CMK (cell line): ENCODE results near the gene SRPRB.

Source experiments
- DNase-seq: peaks from one replicate; pipeline ENCODE4 v3.0.0-alpha.2; 2010; ENCODE audit warnings: low read depth

SRPRB gene

DNA sequence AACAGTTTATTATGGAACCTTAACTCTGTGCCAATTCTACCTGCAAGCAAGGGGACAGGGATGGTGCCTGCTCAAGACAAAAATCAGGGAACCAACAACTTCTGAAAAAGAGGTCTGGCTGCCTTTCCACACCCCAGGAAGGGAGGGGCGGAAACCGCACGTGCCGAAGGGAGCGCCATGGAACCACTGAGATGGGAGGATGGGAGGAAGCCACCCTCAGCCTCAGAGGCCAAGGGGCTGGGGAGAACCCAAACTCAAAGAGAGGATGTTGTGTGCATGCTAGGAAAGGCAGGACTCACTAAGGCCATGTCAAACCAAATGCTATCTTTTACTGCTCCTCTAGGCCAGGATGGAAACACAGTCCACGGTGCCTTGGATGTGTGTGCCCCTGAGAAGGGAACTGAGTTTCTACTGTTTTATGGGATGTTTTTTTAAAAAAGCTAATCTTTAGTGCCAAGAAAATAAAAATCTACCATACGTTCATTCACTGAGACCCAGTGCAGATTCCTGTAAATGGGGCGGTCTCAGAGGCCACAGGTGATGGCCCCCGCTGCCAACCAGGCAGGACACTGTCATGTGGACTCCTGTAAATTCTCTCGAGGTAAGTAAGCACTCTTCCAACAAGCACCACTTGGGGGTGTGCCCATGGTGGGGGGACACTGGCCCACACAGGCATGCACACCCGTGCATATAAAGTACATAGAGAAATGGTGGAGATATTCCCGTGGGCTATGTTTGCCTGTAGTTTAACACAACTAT lies 20.5 kb downstream of the SRPRB start:
- no peak for DNase-seq

DNA sequence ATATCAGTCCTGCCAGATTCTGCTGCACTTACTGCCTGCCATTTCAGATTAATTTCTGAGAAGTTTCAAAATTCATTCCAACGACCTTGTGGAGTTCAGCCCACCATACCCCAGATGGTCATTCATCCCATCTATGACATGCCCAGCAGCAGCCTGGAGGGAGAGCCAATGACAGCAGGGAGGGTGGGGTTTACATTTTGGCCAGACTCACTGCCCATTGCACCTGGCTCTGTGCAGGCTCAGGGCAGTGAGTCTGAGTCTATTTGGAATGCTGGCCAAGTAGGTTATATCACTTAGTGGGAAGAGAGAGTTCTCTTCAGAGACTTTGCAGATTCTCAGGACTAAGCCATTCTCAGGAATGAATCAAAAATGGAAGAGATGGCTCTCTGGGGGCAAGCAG lies 21.5 kb downstream of the SRPRB start:
- no peak for DNase-seq

DNA sequence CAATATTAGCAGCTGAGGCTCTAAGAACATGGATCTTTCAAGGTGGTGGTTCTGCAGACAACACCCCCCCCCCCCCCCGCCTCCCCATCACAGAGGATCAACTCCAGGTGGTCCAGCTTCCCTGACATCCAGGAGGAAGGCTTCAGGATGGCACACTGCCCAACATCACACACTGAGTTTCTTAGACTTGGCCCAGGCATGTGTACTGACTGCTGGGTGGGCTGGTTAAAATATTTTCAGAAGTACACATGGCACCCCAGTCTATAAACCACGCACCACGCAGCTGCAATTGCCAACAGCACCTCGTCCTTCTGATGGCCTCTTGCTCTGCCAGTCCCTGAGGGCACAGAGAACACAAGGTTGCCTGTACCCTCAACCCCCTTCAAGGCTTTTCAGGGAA lies 22.1 kb downstream of the SRPRB start:
- DNase-seq, result no peak

DNA sequence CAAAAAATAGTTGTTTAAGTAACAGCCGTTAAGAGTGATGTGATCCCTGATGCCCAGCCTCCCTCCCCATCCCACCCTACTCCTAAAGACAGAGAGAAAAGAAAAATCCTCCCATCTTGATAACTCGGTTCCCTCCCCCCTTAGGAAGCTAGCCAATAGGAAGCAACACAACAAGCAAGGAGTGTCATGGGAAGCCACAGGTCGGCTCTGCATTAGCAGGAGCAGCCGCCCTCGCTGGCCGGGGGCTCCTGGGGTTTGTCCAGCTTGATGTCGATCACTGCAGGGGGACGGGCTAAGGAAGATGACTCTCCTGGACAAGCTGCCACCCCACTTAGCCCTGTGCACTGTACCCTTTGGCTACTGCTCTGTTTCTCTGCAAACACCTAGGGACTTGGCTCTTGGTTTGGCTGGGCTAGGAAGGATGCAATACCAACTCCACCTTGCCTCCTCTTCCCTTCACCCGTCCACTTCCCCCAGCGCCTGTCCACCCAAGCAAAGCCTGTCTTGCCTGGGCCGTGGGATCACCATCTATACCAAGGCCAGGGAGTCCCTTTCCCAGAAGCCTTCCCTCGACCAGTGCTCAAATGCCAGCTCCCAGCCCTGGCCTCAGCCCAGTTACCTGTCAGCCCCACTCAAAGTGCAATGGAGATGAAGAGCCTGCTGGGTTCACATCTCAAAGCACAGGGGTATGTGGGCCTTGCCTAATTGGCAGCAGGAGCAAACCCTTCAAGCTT lies 23.1 kb downstream of the SRPRB start:
- no peak for DNase-seq

DNA sequence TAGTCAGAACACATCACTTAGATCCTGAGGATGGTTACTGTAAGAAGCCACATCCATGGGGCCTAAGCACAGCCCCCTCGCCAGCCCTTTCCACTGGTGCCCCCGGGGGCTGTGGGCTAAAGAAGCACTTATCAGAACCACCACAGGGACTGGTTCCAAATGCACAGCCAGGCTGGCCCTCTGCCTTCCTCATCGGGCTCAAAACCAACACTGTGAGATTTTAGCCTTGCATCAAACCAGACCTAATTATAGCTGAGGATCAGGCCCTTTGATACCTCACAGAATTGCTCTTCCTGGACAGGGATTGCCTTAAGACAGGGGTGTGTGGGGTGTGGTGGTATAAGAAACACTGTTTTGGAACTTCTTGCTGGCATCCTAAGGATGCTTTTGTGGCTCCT lies 23.7 kb downstream of the SRPRB start:
- no peak for DNase-seq

DNA sequence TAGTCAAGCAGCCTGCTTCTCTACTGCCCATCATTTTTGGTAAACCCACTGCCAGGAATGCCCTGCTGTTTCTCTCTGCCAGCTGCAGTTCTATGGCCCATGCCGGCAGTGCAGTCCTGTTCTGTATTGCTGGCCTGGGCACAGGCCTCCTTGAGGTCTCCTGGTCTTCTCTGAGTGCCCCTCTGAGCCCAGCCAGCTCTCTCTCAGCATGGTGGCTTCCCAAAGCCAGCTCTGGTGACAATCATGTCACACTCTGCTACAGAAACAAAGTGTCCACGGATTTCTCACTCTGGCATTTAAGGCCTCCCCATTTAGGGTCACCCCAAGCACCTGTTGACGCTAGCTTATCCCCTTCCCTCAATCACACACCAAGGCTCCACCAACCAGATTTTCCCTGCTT lies 24.5 kb downstream of the SRPRB start:
- no peak for DNase-seq

DNA sequence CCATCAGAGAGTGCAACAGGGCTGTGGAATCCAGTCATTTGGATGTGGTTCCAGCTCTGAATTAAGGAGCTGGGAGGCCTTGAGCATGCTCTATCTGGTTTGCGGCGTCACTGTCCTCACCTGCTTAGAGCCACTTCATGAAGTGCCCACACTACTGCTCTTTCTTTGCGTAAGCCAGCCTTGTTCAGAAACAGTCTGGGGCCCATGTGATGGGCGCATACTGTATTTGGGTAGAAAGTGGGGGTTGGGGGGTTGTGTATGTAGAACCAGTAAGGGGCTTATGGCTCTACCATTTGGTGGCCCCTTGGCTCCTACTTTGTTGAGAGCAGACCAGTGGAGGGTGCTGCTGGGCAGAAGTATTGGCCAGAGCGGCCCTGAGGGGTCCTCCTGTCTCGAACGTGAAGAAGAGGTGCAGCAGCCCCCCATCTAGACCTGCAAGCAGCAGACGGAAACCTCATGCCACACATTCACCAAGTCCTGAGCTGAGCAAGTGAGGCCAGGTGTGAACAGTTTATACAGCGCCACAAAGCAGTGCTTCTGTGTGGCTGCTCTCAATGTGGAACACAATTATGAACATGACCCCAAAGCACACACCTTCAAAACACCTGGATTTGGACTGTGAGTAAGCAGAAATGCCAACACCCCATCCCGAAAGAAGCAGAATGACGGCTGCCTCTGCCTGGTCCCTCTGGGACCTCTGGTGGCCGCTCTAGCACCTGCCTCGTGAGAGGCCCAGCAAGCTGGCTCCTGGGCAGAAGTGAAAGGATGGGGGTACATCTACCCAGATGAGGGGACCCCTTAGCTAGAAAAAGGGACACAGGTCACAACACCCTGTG lies 26.6 kb downstream of the SRPRB start:
- no peak for DNase-seq

DNA sequence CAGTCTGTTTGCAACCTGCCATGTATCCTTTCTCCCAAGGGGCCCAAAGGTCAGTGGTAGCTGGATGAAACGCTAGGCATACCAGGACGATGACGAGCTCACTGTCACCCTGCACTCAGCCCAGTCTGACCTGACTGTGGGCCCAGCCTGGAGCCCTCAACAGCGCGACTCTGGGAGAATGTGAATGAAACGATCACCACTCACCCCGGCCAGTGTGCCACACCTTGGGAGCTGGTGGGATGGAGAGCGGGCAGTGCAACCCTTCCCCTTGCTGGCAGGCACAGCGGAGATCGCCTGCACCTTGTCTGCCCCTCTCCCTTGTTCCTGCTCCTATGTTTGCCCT lies 27.2 kb downstream of the SRPRB start:
- no peak for DNase-seq

DNA sequence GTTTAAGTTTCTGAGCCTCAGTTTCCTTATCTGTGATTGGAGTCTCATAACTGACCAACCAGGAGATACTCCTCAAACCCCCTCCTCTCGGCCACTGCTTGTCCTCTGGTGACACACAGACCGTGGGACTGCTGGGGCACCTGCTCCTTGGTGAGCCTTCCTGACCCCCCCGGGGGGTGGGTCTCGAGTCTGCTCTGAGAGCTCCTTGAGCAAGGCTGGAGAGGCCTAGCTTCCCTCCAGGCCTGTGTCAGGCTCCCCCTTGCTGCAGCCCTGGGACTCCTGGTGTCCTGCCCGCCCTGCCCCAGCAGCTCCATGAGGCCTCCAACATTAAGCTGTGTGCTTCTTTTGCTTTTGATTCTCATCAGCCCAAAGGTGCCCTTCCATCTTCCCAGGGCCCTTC lies 27.7 kb downstream of the SRPRB start:
- no peak for DNase-seq

DNA sequence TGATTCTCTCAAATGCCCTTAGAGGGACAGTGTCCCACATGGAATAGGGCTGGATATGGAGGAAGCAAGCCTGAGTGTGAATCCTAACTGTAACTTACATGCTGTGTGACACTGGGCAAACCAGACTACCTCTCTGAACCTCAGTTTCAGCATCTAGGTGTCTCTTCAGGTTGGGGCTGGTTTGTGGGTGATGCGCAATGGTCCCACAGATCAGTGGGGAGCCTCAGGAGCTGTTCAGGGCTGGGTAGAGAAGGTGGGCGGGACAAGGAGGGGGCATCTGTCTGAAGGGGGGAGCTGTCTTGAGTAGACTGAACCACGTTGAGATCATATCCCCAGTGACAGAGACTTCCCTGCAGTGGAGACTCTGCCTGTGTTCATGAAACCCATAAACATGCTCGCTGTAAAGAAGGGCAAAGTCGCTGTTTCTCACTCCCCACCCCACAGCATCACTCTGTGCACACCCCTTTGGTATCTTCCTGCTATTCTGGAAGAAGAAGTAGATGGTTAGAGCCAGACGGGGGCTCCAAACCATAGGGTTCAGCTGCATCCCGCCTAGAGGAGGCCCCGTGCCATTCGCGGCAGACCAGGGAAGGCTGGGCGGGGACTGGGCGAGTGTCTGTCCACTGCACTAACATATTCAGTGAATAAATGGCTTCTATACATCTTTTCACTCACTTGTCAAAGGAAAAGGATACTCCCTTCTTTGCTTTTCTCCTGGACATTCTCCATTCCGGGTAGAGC lies 28.4 kb downstream of the SRPRB start:
- DNase-seq, result no peak

DNA sequence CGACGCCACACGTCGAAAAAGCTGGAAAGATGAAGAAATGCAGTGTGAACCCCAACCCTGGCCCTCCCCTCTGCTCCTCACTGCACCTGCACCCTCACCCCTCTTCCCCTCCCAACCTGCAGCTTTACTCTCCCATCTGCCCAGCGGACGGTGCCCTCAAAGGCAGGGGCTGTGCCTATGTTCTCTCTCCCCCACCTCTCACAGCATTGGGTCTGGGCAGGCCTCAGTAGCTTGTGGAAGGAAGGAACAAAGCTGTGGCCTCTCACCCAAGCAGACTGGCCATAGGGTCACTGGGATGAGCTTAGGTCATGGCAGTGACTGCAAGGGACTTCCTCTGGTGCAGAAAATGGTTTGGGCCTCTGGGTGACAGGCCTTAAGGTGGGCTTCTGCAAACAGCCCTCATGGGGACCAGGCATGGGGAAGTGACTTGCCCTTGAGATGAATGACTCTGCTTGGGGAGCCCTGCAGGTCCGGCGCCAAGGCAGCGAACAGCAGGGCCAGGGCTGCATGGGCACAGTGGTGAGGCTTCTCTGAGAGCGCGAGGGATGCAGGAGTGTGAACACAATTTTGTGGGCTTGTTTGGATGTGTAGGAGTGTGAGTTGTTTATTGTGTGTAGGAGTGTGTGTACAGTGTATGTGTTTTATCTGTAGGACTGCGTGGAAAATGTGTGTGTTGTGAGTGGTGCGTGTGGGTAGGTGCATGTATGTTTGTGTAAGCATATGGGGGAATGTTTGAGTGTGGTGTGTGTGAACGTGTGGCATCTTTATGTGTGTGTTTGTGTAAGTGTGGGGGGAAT lies 29.2 kb downstream of the SRPRB start:
- DNase-seq, result no peak

DNA sequence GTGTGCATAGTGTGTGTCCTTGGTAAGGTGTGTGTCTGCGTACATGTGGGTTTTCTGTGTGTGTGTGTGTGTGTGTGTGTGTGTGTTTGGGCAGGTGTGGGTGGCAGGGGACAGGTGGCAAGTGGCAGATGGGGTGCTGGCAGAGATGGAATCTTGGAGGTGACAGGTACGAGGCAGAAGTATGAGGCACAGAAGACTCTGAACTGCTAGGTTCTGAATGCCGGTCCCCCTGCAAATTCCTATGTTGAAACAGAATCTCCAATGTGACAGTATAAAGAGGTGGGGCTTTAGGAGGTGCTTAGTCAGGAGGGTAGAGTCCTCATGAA lies 29.8 kb downstream of the SRPRB start:
- no peak for DNase-seq

DNA sequence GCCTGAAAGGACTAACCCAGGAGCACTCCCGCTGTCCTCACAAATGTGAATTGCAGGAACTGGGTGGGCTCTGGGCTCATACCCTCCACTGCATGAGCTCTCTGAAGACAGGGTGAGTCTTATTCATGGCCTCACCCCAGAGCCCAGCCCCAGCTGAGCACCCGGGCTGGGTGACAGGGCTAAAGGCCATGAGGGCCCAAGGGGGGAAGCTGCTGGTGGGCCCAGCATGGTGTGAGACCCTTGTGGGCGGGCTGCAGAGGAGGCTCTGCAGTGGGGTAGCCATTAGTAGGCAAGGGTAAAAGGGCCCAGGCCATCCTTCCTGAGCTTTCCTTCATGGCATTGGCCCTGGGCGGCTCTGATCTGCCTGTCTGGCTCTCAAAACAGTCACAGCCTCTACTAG lies 30.3 kb downstream of the SRPRB start:
- no peak for DNase-seq

DNA sequence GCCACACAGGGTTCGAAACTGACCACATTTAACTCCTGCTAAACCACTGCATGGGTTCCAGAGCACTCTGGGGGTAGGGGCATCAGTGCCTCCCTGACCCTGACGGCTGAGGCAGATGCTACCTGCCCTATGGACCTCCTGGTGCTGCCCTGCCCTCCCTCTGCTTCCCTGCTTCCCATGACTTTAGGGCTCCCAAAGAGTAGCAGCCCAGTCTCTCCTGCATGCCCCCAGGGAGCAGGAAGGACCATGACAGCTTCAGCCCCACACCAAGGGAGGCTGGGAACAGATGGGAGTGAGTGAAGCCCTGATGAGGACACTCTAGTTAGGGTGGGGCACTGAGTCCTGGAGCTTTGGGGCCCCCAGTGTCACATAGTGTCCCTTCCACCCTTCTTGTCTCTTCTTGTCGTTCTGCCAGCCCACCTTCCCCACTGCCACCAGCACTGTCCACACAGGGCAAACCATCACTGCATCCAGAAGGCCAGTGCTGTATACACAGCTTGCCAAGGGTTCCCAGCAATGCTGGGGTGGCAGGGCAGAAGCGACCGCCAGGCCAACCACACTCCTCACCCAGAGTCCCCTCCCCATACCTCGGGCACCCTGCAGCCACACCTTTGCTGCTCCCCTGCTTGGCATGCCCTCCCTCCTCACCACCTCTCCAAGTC lies 31.0 kb downstream of the SRPRB start:
- DNase-seq, result no peak

DNA sequence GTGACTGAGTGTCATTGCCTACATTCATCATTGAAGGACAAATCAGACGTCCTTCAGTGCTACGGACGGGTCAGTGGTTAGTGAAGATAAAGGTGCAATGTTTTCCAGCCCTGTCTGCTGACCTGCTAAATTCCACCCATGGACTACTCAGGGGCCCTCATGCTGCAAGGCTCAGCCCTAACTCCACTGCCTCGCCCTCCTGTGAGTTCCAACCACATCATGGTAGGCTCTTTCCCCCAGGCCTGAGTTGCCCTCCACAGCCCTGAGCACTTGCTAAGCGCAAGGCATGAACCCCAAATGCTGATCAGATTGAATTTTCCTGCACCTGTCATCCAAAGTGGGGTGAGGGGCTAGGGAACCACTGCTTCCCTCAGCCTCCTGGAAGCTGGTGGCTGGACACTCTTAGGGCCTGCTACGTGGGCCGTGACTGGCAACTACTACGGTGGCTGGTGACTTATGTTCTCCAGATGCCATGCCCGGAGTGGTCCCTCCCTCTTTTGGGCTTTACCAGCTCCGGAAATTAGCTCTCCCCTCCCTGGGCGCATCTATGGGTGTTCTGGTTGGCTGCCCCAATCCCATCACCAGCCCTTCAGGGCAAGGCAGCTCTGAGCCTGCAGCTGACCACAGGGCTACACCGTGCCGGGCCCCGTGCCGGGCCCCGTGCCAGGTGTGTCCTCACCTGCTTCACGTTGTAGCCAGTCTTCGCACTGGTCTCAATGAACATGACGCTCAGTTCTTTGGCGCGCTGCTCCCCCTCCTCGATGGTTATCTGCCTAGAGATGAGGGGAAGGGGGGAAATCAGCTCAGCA lies 32.1 kb downstream of the SRPRB start:
- DNase-seq, result no peak

DNA sequence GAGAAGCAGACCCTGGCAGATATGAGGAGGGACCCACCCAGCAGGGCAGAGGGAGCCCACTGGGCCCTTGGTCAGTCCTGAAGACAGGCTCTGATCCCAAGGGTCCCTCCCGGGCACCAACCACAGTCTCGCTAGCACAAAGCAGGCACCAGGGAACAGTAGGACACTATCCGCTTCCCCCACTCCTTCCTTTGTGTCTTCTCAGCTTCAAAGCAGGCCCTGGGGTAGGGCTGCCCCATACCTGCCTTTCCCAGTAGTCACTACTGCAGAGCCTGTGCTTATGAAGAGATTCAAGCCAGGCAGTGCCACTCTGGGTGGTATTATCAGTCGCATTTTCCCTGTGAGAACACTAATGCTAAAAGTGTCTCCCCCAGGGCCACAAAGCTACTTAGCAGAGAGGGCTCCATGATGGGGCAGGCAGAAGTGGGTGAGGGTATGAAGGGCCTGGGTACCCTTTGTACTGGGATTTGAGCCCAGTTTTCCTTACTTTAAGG lies 32.7 kb downstream of the SRPRB start:
- no peak for DNase-seq

DNA sequence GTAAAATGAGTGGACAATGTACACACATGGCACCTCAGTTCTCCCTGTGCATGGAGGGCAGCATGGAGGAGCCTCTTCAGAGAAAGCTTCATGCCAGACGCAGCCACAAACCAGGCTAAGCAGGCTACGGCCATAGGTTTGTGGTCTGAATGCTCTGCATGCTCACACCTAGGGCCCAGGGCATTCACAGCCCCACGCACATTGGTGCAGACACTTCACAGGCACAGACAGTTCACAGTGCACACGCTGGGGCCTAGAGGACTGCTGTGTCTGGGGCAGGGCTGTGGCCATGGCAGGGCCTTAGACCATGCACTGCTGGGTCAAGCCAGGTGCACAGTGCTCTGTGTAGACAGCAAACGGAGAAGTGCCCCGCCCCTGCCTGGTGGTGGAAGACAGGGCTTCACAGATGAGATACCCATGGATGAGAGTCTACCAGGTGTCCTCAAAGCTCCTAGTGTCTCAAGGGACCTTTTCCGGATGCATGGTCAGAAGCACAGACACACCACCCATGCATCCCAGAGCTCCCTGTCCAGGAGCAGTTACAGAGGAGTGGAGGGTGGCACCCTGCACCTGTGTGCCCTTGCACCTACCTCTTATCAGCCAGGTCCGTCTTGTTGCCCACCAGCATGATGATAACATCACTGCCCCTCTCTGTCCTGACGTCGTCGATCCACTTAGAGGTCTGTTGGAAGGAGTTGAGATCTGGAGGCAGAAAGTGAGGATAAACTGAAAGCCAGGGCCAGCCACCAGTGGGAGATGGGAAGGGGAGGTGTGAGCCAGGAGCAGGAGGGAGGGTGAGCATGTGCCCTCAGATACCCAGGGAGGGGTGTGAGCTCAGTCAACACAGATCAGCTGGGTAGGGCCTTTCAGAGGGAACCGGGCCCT lies 33.5 kb downstream of the SRPRB start:
- DNase-seq, result no peak

DNA sequence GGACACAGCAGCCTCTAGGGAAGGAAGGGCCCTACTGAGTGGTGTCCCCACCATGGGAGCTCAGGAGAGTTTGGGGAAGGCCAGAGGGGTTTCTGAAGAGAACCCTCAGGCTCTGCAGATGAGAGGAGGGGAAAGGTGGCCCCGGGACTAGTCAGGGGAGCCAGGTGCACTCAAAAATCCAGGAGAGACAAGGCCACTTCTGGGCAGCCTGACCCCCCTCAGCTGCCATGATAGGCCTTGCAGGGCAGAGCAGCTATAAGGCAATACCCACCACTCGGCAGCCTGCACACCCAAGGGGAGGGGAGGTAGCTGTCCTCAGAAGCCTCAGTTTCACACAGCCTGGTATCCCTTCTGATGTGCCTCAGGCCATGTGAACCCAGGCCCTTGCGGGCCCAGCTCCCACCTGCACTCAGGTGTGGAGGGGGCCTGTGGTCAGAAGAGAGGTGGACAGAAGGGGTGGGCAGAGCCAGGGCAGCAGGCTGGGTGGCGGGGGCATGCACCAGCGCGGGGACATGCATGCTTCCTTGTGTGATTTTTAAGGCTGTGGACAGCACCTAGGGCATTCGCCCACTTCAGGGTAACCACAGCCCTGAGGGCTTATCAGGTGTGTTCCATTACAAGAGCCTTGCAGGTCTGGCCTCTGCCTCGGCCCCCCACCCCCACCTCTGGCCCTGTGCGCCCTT lies 34.6 kb downstream of the SRPRB start:
- no peak for DNase-seq
